VCaP (cell line): ENCODE results near the gene EVC2.

Source experiments
- H3K27ac ChIP-seq: fragments of 450-650 bp; 2 replicates; pipeline ENCODE4 v1.5.1; 2017
- CTCF ChIP-seq: fragments of 450-650 bp; conservative IDR thresholded peaks from 2 replicates; pipeline ENCODE4 v1.5.1; 2017; ENCODE audit warnings: mild to moderate bottlenecking, moderate library complexity

The EVC2 gene

GRCh38 chr4:5754529-5754881, 46.1 kb upstream of the EVC2 start:
- no peak overlapping the region for H3K27ac ChIP-seq
- no peak for TF ChIP-seq CTCF

- H3K27ac ChIP-seq, result no peak overlapping the region
Observed at GRCh38 chr4:5753766-5754528, 45.6 kb upstream of the EVC2 start.

GRCh38 chr4:5753366-5753765, 45.0 kb upstream of the EVC2 start:
- TF ChIP-seq CTCF, result no peak
- no peak overlapping the region for H3K27ac ChIP-seq

More at GRCh38 chr4:5753766-5754528, 45.6 kb upstream of the EVC2 start:
- TF ChIP-seq CTCF, result no peak

GRCh38 chr4:5752376-5753184, 44.2 kb upstream of the EVC2 start:
- no peak for TF ChIP-seq CTCF
- H3K27ac ChIP-seq, result no peak overlapping the region

GRCh38 chr4:5751666-5752375, 43.5 kb upstream of the EVC2 start:
- TF ChIP-seq CTCF, result no peak

GRCh38 chr4:5750946-5751665, 42.7 kb upstream of the EVC2 start:
- H3K27ac ChIP-seq, result no peak overlapping the region
- TF ChIP-seq CTCF, result no peak

More at GRCh38 chr4:5751666-5752375, 43.5 kb upstream of the EVC2 start:
- H3K27ac ChIP-seq, result no peak overlapping the region
